NOMO-1 treated with DMSO at 0.1 percent for 48 hours (cell line): ENCODE data around the gene CHAMP1.

ENCODE experiments used
- DNase-seq: peaks from one replicate; lab custom pipeline; 2025; ENCODE audit not compliant: unreplicated experiment; lab: John Stamatoyannopoulos, UW

CHAMP1 gene

DNA sequence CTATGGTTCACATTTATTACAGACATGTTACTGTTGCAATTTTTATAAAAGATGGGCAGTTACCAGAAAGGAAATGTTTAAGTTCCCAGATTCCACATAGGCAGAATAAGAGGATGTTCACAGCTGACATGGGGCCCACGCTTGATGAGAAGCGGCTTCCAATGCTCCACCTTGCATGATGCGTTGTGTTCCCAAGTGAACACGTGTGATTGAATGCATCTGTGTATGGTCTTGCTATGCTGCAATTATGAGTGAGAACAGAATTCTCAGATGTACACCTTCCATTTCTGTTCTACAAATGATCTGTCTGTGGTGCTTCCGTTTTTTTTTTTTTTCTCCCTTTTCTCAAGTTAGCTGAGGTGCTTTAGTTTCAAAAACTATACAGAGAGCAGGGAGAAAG, 17.4 kb upstream of the CHAMP1 start:
- DNase-seq: no peak

DNA sequence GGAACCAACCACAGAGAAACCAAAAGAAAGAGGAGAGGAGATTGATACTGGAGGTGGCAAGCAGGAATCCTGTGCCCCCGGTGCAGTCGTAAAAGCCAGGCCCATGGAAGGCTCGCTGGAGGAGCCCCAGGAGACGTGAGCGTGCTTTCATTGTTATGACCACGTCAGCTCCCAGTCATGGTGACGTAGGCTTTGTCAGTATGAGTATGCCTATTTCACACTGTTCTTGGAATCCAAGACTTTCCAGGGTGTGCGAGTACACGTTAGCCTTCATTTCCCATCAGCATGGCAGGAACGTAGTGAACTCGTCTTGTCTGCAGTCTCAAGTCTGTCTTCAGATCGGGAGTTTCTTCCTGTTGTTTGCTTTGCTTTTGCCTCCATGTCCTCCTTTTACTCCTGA, 15.4 kb upstream of the CHAMP1 start:
- DNase-seq: no peak

DNA sequence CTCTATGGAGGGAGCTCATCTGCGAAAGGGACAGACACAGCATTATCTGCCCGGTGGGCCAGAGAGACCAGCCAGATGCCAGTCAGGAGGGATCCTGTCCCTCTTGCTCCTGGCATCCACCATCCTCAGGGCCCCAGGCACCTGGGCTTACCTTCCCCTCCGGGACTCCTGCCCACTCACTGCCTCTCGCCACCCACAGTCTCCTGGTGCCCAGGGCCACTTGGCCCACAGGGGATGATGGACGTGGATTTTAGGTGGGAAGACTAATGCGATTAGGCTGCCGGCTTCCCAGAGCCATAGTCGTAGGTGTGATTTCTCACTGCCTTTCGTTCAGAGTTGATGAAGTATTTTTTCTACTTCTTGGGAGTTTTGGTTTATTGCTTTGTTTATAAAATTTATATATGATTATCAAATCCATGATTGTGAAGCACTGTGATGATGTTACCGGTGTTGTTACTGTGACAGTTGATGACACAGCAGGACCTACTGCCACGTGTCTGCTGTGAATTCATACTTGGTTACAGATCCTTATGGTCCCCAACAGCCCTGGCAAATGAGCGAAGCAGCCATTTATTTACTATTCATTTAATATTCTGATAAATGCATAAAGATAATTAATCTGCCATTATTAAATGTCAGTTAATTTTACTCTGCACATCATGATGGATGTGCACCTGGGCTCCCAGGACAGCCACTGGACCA, 14.5 kb upstream of the CHAMP1 start:
- no peak for DNase-seq

DNA sequence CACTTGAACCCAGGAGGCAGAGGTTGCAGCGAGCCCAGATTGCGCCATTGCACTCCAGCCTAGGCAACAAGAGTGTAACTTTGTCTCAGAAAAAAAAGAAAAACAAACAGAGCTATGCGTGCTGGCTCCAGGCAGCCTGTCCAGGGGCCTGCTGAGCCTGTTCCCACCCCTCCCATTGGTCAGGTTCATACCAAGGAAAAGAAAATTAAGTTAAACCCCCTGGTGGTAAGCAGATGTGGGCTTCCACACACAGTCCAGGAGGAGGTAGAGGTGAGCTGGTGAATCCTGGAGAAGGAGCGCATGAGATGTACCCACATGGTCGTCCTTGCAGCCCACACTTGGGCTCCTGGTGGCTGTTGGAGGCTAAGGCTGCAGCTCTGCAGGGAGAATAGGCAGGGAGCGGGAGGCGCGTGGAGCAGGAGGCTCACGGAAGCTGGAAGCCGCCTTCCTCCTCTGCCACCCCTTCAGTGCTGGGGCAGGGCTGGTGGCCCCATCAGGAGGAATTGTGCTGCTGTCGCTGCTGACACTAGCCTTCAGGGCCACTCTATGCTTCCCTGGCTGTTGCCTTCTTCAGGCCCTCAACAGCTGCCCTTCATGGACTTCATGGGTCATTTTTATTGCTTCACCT, 10.5 kb upstream of the CHAMP1 start:
- DNase-seq: no peak

DNA sequence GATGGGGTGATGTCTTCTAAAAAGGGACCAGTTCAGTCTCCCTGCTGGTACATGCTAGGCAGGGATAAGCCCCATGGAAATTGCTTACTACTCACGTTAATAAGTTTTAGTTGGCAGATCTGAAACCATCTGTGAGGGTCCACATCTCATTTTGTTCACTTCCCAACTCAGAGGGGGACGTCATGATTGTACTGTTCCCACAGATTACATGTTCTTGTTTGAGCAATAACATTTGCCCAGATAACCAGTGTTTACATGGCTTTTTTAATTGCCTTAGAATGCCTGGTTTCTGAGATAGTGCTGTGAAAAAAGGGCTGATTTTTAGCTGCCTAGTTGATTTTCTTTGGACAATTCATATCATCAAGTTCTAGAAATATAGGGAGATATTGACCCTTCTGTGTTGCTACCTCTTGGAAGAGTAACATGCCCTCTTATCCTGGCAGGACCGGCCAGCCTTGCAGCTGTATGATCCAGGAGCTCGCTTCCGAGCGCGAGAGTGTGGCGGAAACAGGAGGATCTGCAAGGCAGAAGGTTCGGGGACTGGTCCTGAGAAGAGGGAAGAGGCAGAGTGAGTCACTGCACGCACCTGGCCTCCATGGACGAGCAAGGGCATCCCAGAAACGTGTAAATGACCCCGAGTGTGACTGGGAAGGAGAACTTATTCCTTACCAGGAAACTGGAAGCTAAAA, 9.8 kb upstream of the CHAMP1 start:
- DNase-seq: no peak

DNA sequence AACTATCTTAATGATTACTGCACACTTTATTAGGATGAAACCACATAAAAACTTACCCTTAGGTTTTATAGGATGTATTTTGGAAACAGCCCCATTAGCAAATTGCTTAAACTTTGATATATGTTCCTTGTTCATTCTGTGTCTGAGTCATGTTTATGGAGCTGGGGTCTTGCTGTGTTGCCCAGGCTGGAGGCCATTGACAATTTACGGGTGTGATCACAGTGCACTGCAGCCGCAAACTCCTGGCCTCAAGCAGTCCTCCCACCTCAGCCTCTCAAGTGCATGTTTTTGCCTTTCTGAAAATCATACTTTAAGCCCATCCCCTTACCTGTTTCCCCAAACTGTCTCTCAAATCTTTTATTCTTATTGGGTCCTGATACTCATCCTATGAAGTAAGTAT, 5.2 kb upstream of the CHAMP1 start:
- DNase-seq: no peak

DNA sequence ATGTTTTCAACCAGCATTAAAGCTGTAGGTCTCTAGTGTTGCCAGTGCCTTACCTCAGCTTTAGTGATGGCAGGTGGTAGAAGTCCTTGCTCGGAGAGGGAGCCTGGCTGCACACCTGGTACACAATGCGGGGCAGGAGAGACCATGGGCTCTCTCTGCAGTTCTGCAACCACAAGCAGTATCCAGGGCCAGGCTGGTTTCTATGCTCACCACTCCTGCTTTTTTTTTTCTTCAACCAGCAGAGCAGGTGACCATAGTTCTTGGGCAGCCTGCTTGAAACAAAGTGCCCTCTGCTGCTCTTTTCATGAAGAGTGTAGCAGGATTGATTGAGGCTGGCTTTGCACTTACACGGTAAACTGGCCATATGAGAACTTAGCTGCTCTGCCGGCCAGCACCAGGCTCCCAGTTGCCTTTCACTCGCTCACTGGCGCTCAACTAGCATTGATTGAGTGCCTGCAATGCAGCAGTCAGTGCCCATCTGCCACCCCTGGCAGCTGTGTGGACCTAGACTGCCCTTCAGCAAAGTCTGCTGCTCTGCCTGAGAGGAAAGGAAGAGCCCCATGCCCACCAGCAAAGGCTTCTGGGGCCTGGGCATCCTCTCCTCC, 4.4 kb upstream of the CHAMP1 start:
- DNase-seq: no peak

DNA sequence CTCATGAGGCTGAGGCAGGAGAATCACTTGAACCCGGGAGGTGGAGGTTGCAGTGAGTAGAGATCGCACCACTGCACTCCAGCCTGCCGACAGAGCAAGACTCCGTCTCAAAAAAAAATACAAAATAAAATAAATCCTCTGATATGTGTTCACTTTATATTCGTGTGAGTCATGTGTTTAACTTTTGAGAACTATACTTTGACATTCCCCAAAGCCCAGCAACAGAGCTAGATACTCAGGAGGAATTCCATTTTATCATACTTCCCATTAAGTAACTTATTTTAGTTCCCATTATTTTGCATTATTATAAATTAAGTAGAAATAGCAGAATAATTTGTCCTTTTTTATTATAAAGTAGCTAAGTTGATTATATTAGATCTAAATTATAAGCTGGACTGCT, 3.3 kb upstream of the CHAMP1 start:
- no peak for DNase-seq

DNA sequence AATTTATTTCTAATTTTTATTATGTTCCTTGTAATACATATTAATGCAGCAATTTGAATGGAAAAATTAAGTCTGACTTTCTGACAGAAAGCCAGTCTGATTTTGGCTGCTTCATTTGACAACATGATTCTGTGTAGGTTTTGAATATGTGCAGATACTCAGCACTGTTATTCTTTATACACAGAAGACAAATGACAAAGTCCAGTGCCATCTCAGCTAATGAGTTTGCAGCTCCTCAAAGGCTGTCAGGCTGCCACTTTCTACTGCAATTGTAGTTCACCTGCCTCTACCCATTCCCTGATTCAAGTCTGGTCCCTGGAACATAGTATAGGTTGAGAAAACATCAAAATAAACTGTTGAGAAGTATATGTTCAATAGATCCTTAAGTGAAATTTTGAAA, 2.9 kb upstream of the CHAMP1 start:
- no peak for DNase-seq

DNA sequence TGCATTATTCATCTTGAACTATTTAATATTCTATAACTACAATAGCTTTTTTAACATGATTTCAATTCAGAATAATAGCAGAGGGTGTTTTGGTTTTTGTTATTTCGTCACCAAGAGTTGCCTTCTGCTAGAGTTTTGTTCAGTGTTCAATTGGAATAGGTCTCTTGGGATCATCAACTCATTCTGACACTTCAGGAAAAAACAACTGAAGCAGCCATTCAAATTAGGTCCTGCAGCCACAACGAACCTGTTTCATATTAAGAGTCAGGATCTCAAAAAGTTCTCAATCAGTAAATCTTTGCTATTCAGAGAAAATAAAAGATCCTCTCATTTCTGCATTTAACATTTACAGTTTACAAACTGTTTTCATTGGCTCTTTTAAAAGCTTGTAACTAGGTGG, 2.4 kb upstream of the CHAMP1 start:
- DNase-seq: no peak

DNA sequence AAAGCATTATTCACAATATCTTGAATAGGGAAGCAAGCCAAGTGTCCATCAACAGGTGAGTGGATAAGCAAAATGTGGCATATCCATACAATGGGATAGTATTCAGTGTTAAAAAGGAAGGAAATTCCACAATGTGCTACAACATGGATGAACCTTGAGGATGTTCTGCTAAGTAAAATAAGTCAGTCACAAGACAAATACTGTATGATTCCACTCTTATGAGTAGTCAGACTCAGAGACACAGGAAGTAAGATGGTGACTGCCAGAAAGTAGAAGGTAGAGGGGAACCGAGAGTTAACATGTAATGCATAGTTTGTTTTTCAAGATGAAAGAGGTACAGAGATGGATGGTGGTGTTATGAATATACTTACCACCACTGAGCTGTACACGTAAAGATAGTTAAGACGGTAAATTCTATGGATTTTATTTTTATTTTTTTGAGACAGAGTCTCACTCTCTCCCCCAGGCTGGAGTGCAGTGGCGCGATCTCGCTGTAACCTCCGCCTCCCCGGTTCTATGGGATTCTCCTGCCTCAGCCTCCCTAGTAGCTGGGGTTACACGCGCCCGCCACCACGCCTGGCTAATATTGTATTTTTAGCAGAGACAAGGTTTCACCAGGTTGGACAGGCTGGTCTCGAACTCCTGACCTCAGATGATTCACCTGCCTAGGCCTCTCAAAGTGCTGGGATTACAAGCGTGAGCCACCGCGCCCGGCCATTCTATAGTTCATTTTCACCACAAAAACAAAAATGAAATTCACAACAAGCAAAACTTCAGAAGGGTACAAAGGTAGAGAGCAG, 1.0 kb upstream of the CHAMP1 start:
- no peak for DNase-seq

DNA sequence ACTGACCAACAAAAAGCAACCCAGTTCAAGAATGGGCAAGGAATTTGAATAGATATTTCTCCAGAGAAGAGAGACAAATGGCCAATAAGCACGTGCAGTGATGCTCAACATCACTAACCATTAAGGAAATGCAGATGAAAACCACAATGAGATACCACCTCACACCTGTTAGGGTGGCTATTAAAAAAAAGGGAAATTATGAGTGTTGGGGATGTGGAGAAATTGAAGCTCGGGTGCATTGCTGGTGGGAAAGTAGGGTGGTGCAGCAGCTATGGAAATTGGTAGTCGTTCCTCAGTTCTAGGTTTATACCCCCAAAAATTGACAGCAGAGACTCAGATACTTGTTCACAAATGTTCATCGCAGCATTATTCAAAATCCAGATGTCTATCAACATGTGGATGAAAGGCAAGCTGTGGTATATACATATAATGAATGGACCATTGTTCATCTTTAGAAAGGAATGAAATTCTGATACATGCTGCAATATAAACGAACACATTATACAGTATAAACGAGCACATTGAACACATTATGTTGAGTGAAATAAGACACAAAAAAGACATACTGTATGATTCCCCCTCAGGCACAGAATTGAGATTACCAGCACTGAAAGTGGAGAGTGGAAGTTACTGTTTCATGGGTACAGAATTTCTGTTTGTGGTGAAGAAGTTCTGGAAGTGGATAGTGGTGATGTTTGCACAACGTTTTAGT, 927 bp downstream of the CHAMP1 start:
- peak; percentile 31 for DNase-seq

DNA sequence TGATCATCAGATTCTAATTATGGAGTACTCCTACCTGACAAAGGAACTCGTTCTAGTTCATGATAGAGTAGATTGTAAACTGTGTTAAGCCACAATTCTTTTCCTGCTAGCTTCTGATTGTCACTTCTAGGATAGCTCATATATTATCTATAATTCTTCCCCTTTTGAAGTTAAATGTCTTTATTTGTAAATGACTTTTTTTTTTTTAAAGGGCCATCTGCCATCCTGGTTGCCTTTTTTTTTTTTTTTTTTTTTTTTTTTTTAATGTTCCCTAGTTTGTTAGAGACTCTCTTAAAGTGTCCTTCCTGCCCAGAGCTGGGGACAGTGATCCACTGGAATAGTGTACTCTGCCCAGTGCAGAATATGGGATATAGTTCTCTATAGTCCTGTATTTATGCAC, 4.3 kb downstream of the CHAMP1 start:
- DNase-seq: no peak

DNA sequence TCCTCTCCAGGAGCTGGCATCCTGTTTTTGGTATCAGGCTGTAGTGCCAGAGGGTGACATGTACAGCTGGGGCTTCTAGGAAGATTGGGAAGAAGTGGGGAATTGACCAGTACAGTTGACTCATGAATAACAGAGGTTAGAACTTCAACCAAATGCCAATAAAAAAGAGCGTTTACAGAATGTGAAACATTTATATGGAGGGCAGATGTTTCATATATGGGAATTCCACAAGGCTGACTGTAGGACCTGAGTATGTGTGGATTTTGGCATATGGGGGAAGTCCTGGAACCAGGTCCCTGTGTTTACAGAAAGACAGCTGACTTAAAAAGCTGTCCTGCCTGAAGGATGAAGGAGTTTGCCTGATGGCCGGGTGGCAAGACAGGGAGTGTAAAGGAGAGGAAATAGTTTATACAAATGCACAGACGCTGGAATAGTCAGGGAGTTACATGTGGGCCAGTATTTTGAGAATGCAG, 5.2 kb downstream of the CHAMP1 start:
- no peak for DNase-seq

DNA sequence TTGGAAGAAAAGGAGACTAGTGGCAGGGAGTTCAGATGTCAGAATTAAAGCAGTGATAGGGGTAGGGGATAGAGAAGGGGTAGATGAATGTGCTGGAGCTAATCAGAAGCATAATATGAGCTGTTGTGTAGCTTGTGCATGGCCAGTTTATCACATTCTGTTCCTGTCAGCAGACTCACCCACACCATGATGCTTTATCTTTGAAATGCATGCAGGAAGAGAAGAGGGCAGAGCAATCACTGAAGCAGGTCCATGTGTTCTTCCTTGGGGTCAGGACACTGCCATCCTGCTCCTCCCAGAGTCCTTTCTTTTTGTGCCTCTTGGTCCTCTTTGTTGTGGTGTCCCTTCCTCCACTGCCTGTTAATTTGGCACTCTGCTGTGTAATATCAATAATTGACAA, 5.8 kb downstream of the CHAMP1 start:
- no peak for DNase-seq

DNA sequence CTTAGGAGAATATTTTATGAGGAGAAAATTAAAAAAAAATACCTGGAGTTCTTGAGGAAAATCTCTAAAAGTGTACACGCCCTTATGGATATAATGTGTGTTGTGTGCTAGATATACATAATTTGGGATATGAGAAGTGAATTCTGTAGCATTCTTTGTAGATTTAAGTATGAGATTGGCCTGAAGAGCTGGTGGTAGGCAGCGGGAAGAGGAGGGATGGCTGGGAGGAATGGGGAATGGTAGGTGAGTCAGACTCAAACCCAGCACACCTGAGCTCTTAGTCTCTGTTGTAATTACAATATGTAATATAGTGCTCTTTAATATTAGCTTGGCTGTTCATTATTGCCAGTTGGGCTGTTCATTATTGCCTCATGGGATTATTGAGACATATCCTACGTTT, 7.0 kb downstream of the CHAMP1 start:
- DNase-seq: no peak

DNA sequence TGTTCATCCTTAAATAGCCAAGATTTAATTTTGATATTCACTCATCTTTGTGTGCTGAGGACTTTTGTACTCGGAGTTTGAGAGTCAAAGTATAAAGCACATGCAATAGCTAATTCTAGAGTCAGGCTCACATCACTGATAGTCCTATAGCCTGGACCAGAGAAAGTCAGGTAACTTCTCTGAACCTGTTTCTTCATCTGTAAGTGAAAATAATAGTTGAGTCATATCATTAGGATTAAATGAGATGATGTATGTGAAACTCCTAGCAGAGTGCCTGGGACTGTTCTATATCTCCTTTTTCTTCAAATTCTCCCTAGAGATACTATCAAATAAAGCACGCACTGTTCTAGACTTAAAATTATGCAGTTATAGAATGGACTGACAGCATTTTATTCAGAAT, 9.0 kb downstream of the CHAMP1 start:
- DNase-seq: no peak

DNA sequence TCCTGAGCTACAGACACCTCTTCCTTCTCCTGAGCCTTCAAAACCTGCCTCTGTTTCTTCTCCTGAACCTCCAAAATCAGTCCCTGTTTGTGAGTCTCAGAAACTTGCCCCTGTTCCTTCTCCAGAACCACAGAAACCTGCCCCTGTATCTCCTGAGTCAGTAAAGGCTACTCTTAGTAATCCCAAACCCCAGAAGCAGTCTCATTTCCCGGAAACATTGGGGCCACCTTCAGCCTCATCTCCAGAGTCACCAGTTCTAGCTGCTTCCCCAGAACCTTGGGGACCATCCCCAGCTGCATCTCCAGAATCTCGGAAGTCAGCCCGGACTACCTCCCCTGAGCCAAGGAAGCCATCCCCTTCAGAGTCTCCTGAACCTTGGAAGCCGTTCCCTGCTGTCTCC, 10.0 kb downstream of the CHAMP1 start:
- DNase-seq: no peak

DNA sequence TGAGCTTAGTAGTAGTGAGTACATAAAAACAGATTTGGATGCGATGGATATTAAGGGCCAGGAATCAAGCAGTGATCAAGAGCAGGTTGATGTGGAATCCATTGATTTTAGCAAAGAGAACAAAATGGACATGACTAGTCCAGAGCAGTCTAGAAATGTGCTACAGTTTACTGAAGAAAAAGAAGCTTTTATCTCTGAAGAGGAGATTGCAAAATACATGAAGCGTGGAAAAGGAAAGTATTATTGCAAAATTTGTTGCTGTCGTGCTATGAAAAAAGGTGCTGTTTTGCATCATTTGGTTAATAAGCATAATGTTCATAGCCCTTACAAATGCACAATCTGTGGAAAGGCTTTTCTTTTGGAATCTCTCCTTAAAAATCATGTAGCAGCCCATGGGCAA, 11.4 kb downstream of the CHAMP1 start:
- DNase-seq: peak; percentile 44

DNA sequence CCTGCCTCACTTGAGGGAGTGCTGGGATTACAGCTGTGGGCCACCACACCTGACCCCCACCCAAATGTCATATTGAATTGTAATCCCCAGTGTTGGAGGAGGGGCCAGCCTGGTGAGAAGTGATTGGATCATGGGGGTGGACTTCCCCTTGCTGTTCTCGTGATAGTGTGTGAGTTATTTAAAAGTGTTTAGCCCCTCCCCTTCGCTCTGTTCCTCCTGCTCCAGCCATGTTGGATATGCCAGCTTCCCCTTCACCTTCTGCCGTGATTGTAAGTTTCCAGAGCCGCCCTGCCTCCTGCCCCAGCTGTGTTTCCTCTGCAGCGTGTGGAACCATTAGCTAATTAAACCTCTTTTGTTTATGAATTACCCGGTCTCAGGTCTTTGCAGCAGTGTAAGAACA, 13.7 kb downstream of the CHAMP1 start:
- DNase-seq: no peak

DNA sequence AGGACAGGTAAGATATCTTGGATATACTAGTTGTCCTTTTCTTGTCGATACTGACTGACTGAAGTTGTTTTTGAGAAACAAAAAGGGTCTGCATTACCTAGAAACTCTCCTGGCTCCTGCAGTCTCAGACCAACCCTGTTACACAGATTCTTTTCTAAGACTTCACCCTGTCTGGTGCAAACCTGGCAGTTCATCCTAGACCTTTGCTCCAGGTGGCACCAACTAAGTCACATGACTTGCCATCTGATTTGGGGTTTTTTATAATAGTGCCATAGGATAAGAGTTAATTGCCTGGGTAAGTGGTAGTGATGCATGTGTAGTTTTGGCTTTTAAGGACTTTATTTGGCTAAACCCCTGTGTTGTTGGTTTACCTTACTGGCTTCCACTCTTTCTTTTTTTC, 14.3 kb downstream of the CHAMP1 start:
- no peak for DNase-seq
